ENCODE results near the gene LRG1. TPM values are rescaled to one million over a fixed set of nuclear protein-coding genes. Genes with fewer than 3 reads are reported as not detected.
A peak's percentile ranks its signal among the peaks of the same experiment; 100 is the strongest.

The LRG1 gene
- total RNA-seq, 2 donors from 2014 or later, result 0.23 to 3.0 TPM

- H3K36me3 Mint-ChIP-seq, result no peaks in the 10 kb centered on the region
- no peaks in the 10 kb centered on the region for H3K9me3 Mint-ChIP-seq
- DNase-seq (ENCODE audit: low spot score in 2 of 2) (no peak), ATAC-seq (no peak)
- H3K27ac Mint-ChIP-seq, result no peak overlapping the region
Observed at GRCh38 chr19:4511300-4512054, 28.4 kb downstream of the LRG1 start.

GRCh38 chr19:4510435-4511255 lies 29.2 kb downstream of the LRG1 start:
- no peak for DNase-seq (ENCODE audit: low spot score in 2 of 2)
- no peaks in the 10 kb centered on the region for H3K9me3 Mint-ChIP-seq
- no peaks in the 10 kb centered on the region for H3K36me3 Mint-ChIP-seq
- H3K27ac Mint-ChIP-seq, result no peak overlapping the region
- ATAC-seq, result peak; percentile 12 to 23

GRCh38 chr19:4508698-4509097 lies 31.1 kb downstream of the LRG1 start:
- no peak overlapping the region for H3K27ac Mint-ChIP-seq
- H3K9me3 Mint-ChIP-seq, result no peaks in the 10 kb centered on the region
- ATAC-seq (no peak), DNase-seq (ENCODE audit: low spot score in 2 of 2) (no peak)
- H3K36me3 Mint-ChIP-seq, result no peaks in the 10 kb centered on the region

GRCh38 chr19:4507804-4508203 lies 32.0 kb downstream of the LRG1 start:
- H3K9me3 Mint-ChIP-seq, result no peaks in the 10 kb centered on the region
- H3K27ac Mint-ChIP-seq, result peak overlapping the region in 1 of 2 donors; percentile 4
- H3K36me3 Mint-ChIP-seq, result no peaks in the 10 kb centered on the region
- ATAC-seq (no peak), DNase-seq (ENCODE audit: low spot score in 2 of 2) (no peak)

- H3K9me3 Mint-ChIP-seq, result no peaks in the 10 kb centered on the region
- peak overlapping the region in 1 of 2 donors; percentile 4 for H3K27ac Mint-ChIP-seq
- DNase-seq (ENCODE audit: low spot score in 2 of 2) (no peak), ATAC-seq (no peak)
- H3K36me3 Mint-ChIP-seq, result no peaks in the 10 kb centered on the region
Observed at GRCh38 chr19:4507150-4507452, 32.7 kb downstream of the LRG1 start.

DNA sequence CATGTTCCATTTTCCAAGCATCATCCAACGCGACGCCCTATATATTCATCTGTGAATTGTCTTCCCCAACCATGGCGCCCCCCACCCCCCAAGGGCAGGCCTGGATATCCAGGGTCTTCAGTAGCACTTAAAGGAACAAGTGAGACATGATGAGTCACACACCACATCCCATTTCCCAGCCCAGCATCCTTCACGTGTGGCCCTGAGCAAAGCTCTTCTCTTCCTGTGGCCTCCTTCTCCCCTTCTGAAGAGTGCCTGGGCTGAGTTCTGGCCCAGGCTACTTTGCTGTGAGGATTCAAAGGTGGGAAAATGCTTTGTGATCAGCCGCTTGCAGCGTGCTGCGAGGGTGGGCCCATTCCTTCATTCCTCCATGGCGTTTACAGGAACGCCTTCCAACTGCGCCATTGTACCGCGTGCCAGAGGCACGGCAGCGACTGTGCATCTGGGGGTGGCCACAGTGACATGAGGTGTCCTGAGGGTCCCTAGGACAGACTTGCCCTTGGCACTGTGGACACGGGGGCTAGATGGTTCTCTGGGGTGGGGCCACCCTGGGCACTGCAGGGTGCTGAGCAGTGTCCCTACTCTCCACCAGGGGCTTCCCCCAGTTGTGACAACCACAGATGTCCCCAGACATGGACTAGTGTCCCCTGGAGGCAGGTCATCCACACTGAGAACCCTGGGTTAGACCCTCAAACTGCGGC lies 33.2 kb downstream of the LRG1 start:
- Mint-ChIP-seq H3K27ac (peak overlapping the region; percentile 4 to 51), H3K9me3 (no peaks in the 10 kb centered on the region), H3K36me3 (no peaks in the 10 kb centered on the region)
- DNase-seq (ENCODE audit: low spot score in 2 of 2), result no peak
- peak; percentile 44 to 51 for ATAC-seq

DNA sequence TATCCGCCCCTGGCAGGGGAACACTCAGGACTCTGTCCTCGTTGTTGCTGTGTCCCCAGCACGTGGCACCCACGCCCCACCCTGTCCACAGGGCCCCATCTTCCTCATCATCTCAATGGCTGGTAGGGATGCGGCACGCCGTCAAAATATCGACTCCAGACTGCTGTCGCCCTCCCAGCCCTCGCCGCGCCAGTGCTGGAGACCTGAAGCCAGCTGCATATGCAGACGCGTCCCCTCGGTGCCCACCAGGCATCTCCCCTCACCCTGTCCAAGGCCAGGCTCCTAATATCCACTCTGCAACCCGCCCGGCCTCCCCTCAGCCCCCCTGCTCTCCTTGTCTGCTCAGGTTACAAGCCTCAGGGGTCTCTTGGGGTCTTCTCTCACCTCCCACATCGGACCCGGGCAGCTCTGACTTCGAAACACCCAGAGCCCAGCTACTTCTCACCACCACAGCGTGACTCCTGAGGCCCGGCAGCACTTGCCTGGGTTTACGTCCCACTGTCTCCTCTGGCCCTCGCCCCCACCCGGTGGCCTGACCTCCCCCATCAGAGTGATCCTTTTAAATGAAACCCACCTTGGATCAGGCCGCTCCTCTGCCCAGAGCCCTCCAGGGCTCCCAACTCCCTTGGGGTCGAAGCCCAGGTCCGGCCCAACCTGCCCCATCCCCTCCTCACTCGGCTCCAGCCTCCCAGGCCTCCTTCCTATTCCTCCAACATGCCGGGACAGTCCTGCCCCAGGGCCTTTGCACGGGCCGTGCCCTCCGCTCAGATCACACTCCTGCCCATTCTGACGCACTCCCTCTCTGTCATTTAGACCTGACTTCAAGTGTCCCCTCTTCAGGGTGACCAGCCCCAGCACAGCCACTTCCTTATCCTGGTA lies 34.0 kb downstream of the LRG1 start:
- peak in 1 of 2 donors; percentile 3 for ATAC-seq
- H3K27ac Mint-ChIP-seq, result peak overlapping the region; percentile 4 to 51
- H3K9me3 Mint-ChIP-seq, result no peaks in the 10 kb centered on the region
- H3K36me3 Mint-ChIP-seq, result no peaks in the 10 kb centered on the region
- no peak for DNase-seq (ENCODE audit: low spot score in 2 of 2)

GRCh38 chr19:4504891-4505569 lies 34.8 kb downstream of the LRG1 start:
- Mint-ChIP-seq H3K9me3 (no peaks in the 10 kb centered on the region), H3K36me3 (no peaks in the 10 kb centered on the region), H3K27ac (peak overlapping the region; percentile 4 to 84)
- ATAC-seq (peak in 1 of 2 donors; percentile 41), DNase-seq (ENCODE audit: low spot score in 2 of 2) (no peak)

- Mint-ChIP-seq H3K36me3 (no peaks in the 10 kb centered on the region), H3K27ac (no peak overlapping the region), H3K9me3 (no peaks in the 10 kb centered on the region)
- ATAC-seq (no peak), DNase-seq (ENCODE audit: low spot score in 2 of 2) (no peak)
Observed at GRCh38 chr19:4504297-4504701, 35.5 kb downstream of the LRG1 start.

- no peak for ATAC-seq
- Mint-ChIP-seq H3K36me3 (no peaks in the 10 kb centered on the region), H3K9me3 (no peaks in the 10 kb centered on the region), H3K27ac (no peak overlapping the region)
- no peak for DNase-seq (ENCODE audit: low spot score in 2 of 2)
Observed at GRCh38 chr19:4503825-4504170, 36.0 kb downstream of the LRG1 start.

GRCh38 chr19:4503132-4503824 lies 36.6 kb downstream of the LRG1 start:
- Mint-ChIP-seq H3K9me3 (no peaks in the 10 kb centered on the region), H3K27ac (no peak overlapping the region), H3K36me3 (no peaks in the 10 kb centered on the region)
- no peak for ATAC-seq
- no peak for DNase-seq (ENCODE audit: low spot score in 2 of 2)

DNA sequence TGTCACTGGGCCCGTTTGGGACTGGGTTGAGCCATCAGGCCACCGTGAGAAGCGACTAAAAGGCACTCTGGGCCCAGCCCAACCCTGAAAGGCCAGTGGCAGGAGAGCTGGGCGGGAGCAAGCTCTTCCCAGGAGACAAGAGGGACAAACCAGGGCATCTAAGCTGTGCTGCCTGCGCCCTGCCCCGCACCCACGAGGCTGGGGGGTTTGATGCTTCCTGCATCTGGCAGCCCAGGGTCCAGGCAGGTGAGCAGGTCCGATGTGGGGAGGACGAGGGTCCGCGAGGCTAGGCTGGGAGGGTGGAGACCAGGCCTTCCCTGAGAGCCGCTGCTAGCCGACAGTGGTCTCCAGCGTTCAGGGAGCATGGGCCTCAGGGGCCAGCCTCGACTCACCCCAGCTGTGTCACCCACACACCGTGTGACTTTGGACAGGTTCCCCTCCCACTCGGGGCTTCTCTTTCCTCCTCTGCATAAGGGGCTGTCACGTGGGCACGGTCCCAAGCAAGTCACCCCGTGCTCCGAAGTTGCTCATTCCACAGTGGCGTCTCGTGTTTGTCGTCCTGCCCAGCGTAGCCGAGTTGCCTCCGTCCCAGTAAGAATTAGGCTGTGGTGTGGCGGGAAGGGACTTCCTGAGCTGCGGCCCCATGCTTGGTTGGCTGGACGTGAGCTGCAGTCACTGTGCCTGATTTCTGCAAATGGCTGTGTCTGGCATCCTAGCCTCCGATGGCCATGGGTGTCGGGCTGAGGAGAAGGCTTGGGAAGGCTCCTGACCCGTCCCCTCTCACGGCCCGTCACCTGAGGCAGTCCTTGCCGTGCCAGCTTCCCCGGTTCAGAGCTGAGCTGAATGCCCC lies 37.3 kb downstream of the LRG1 start:
- H3K27ac Mint-ChIP-seq, result no peak overlapping the region
- H3K36me3 Mint-ChIP-seq, result no peaks in the 10 kb centered on the region
- no peaks in the 10 kb centered on the region for H3K9me3 Mint-ChIP-seq
- ATAC-seq (no peak), DNase-seq (ENCODE audit: low spot score in 2 of 2) (no peak)

GRCh38 chr19:4501691-4502090 lies 38.1 kb downstream of the LRG1 start:
- no peaks in the 10 kb centered on the region for H3K36me3 Mint-ChIP-seq
- H3K27ac Mint-ChIP-seq, result no peak overlapping the region
- no peak for ATAC-seq
- DNase-seq (ENCODE audit: low spot score in 2 of 2), result no peak
- H3K9me3 Mint-ChIP-seq, result no peaks in the 10 kb centered on the region

GRCh38 chr19:4500841-4501591 lies 38.8 kb downstream of the LRG1 start:
- ATAC-seq (no peak), DNase-seq (ENCODE audit: low spot score in 2 of 2) (no peak)
- Mint-ChIP-seq H3K36me3 (no peaks in the 10 kb centered on the region), H3K9me3 (no peaks in the 10 kb centered on the region), H3K27ac (no peak overlapping the region)

Measured in activated naive CD4-positive, alpha-beta T cell treated with anti-CD3 and anti-CD28 coated beads, Interleukin-2, amount 50 U/mL, for 72 hours (primary cell).